Inflammatory macrophage treated with lipopolysaccharide for 1 hour (primary cell): ENCODE data around the gene CASP9.
A peak's percentile ranks its signal among the peaks of the same experiment; 100 is the strongest.

Source experiments
- DNase-seq, 2 donors: peaks; one replicate each; pipeline ENCODE4 v3.0.0-alpha.2; 2020 to 2022

CASP9 gene

DNA sequence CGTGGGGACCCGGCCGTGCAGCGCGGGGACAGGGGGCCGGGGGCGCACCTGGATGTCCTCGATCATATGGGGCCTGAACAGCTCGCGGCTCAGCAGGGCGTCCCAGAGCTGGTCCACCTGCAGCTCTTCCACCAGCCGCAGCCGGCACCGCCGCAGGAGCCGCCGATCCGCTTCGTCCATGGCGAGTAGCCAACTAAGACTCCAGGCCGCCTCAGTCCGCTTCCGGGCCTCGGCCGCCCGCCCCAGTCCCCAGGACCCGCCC, at the start of gene CASP9:
Gene CASP9, minus strand, starts transcription at position 195 of the 262 bp plus-strand sequence. Its CDS starts 15 bp downstream, at position 180.
- no peak for DNase-seq

DNA sequence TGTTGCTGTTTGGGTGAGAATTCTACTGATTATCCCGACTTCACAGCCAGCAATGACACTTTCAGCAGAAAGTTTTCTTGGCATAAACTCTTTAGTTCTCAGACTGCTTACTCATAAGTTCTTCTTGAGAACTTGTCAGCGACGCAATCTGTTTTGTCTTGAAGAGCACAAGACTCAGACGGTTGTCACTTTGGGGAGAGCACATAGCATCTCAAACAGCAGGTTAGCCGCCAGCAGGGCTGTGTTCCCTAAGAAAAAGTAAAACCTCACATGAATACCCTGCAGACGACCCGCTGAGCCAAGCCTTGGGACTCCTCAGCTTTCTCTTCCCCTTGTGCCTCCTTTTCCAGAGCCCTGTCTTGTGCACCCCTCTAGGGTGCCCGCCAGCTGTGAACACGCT, 49.5 kb upstream of the CASP9 start:
- no peak for DNase-seq

DNA sequence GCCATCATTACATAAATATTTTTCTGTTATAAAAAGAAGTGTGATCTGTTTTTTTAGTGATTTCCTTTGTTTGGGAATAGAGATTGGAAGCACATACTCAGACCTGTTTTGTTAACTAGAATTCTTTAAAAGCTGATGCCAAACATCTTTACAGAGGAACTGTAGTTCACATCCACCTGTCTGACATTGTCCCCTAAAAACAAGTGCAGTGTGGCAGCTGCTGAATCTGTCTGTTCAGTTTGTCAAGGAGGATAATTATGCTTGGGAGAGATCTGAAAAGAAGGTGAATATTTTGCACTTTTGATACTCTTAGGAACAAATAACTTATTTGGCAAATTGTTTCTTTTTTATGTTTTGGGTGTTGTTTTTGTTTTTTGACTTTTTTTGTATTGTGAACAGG, 47.3 kb upstream of the CASP9 start:
- DNase-seq = no peak

DNA sequence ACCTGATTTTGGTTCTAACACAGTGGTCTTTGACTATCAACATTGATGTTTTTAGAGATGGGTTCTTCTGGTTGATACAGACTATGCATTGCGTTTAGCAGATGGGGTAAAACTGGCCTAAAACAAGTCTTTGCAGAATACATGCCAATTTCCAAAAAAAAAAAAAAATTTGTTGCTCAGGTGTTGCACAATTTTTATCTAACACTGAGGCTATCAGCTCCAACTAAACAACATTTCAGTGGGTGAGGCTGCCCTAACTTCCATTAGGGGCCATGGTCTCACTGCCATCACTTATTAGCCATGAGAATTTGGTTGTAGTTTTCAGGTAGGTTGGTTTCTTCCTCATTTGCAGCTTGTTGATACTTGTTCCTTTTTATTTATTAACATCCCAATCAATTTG, 46.8 kb upstream of the CASP9 start:
- DNase-seq = no peak

DNA sequence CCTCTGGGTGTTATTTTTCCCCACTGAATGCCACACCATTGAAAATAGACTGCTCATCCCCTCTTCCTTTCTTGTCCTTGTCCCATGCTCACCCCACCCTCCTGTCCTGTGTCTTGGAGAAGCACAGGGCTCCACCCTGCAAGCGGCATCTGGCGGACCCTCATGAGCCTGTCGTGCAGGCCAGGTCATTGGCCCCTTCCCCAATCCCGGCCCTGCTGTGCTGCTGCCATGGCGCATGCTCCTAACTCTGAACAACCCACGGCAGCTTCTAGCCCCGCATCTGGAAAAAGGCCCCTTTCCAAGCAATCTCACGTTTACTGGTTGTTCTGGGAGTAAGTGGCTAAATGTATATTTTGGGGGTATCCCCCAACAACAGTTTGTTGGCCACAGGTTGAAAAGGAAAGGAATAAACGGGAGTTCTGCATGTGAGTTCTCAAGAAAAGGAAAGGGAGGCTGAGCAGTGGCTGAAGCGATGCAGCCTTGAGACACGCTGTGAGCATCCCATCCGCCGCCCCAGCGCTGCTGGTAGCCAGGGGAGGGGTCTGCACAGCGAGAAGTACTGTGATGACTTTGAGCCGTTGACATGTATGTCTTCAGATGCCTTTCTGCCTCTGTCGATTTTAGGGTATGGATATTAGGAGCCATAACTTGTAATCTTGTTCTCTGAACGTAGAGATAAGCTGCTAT, 44.5 kb upstream of the CASP9 start:
- no peak for DNase-seq

DNA sequence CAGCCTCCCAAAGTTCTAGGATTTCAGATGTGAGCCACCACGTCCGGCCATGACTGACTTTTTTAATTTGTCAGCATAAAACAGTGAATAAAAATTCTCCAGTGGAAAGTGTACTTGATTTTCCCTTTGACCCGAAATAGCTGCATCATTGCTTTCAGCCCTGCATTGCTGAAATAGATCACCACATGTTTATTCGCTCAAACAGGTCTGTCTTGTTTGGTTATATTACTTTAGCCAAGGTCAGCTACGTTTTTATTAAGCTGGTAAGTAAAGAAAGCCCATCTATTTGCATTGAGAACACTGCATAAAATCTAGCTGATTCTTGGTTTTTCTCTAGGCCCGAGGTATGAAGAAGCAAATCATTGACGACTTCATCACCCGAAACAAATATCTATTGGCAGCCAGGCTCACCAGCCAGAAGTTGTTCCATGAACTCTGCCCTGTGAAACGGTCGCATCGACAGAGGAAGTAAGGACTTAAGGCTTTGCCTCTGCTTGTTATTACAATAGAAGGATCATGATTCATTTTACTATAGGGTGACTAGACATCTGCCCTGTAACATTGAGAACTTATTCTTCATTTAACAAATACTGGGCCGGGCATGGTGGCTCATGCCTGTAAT, 35.3 kb upstream of the CASP9 start:
- no peak for DNase-seq

DNA sequence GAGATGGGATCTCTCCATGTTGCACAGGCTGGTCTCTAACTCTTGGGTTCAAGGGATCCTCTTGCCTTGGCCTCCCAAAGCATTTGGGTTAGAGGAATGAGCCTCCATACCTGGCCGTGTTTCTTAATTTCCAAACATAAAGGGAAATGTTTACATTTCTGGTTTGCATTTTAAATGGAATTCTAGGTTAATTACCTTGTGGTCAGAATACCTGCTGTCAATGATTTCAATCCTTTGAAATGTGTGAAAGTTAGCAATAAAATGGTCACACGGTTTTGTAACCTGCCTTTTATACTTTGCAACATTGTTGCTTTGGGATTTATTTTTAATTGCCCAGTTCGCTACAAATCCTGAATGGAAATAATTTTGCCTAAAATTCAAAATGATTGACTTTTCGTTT, 34.5 kb upstream of the CASP9 start:
- no peak for DNase-seq

DNA sequence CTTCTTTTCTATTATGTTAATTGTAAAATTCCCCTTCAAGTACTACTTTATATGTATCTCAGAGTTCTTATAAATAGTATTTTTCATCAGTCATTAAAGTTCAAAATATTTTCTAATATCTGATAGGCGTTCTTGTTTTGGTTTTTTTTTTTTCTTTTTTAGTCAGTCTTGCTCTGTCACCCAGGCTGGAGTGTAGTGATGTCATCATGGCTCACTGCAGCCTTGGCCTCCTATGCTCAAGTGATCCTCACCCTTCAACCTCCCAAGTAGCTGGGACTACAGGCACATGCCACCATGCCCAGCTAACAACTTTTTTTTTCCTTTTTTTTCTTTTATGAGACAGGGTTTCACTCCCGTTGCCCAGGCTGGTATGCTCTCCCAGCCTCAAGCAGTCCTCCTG, 33.6 kb upstream of the CASP9 start:
- DNase-seq = no peak

DNA sequence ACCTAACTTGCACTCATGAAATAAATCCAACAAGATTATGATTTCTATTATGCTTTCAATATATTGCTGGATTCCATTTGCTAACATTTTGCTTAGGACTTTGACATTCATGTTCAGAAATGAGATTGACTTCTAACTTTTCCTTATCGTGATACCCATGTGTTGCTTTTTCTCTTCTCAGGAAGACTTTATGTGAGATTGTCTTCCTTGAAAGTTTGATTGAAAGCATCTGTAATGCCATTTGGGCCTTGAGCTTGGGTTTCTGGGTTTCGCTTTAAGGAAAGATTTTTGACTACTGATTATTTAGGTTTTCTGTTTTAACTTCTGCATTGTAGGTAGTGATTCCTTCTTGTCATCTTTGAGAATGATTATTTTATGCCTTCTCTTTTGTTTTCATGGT, 33.0 kb upstream of the CASP9 start:
- no peak for DNase-seq

DNA sequence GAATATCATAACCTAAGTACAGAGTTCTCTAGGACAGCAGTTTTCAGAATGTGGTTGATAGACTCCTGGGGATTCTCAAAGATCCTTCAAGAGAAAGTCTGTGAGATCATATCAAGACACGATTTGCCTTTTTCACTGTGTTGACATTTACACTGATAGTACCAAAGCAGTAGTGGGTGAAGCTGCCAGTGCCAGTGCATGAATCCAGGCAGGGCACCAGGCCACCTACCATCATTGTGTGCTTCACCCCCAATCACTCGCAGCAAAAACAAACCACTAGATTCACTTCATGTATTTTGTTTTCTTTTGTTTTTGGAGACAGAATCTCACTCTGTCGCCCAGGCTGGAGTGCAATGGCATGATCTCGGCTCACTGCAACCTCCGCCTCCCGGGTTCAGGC, 26.6 kb upstream of the CASP9 start:
- no peak for DNase-seq

DNA sequence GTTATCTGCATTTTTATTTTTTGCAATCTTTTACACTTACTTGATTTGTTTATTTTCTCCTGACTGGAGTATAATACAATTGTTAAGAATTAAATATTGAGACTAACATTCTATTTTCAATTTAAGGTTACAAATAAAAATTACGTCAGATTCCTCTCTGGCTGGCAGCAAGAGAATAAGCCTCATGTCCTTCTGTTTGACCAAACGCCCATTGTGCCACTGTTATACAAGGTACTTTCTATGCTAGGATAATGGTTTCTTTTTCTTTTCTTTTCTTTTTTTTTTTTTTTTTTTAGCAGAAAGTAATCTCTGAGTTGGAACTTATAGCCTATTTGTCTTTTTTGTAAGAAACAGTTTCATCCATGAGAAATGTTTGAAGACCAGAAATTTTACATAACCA, 22.6 kb upstream of the CASP9 start:
- no peak for DNase-seq

DNA sequence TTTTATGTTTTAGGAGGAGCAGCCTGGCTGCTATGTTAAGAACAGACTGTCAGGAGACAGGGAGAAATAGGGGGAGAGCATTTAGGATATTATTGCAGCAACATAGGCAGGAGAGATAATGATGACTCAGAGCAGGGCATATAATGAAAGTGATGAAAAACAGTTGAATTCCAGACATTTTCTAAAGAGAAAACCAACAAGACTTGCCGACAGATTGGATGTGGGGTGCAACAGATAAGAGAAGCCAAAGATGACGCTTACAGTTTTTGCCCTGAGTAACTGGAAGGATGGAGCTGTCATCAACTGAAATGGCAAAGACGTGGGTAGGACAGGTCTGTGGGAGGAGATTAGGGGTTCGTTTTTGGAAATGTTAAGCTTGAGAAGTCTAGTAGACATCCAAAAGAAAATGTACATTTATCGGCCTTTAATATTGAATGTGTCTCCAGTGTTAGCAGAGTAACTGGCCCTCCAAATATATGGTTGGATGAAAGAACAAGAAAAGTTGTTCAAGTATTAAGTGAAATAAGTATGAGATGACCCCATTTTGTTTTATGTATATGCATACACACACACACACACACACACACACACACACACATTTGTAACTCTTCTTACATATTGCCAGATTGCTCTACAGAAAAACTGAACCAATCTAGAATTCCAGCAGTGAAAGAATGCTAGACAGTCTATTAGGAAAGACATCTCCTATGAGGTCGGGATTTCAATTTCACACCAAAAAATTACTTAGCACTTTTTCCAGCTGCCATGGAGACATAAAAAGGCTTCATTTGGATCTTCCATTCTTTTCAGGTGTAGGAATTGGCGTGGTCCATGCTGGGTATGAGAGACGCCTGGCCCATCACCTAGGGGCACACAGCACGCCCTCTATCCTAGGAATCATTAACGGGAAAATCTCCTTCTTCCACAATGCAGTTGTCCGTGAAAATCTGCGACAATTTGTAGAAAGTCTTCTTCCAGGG, 19.9 kb upstream of the CASP9 start:
- DNase-seq = no peak

DNA sequence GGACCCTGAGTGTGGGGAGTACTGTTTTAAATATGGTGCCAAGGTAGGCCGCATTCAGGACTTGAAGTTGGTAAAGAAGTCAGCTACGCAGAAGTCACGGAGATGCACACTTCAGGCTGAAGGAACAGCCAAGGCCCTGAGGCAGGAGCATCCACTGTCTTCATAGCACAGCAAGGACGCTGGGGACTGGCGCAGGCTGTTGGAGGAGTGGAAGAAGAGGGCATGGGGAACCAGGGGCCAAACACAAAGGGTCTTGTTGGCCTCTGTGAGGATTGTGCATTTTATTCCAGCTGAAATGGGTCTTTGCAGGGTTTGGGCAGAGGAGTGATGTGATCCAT, 19.2 kb upstream of the CASP9 start:
- DNase-seq = no peak

DNA sequence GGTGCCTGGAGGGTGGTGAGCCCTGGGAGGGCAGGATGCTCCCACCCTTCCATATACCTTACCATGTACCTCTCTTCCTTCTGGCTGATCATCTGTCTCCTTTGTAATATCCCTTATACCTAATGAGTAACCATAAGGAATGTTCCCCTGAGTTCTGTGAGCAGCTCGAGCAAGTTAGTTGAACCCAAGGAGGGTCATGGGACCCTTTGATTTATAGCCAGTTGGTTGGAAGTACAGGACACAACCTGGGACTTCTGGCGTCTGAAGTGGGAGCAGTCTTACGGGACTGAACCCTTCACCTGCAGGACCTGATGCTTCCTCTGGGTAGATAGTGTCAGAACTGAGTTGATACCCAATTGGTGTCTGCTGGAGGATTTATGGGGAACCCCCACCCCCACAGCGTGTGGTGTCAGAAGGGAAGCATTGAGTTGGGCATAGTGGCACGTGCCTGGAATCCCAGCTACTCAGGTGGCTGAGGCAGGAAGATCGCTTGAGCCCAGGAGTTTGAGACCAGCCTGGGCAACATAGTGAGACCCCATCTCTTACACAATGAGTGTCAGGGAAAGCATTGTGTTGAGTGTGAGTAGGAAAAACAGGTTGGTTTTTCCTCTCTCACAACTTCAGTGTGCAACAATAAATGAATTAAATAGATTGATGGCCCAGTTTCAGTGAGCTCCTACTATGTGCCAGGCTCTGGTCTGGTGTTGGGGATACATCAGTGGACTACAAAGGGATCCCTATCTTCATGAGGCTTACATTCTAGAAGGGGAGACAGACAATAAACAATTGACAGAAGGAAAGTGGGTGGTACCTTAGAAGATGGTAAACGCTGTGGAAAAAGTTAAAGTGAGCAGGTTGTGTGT, 18.6 kb upstream of the CASP9 start:
- no peak for DNase-seq

DNA sequence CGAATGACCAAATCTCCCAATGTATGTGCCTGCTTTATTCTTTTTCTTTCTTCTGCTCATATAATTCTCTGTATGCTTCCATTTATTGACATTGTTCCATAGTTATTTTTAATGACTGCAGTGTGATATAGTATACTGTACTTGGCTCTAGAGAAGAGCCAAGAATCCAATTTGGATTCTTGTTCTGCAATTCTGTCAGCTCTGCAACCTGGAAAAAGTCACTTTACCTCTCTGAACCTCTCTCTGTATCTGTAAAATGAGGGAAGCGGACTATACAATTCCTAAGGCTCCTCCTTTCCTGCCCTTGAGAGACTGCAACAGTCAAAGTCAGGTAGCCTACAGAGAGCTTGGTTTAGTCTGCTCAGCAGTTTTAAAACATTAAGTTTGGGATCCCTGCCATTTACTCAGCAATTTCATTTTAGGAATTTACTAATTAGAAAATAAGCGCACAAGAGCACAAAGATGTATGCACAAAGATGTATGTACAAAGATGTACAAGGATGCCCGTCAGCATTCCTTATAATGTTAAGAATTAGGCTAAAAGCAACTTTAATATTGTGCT, 17.3 kb upstream of the CASP9 start:
- DNase-seq = no peak

DNA sequence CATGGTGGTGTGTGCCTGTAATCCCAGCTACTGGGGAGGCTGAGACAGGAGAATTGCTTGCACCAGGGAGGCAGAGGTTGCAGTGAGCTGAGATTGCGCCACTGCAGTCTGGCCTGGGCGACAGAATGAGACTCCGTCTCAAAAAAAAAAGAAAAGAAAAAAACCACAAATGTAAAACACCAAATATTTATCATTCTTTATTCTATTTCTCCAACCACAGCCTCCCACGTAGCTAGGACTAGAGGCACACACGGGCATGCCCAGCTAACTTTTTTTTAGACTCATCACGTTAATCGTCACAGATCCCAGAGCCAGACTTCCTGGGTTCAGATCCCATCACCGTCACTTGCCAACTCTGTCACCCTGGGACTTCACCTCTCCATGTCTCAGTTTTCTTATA, 16.2 kb upstream of the CASP9 start:
- no peak for DNase-seq

DNA sequence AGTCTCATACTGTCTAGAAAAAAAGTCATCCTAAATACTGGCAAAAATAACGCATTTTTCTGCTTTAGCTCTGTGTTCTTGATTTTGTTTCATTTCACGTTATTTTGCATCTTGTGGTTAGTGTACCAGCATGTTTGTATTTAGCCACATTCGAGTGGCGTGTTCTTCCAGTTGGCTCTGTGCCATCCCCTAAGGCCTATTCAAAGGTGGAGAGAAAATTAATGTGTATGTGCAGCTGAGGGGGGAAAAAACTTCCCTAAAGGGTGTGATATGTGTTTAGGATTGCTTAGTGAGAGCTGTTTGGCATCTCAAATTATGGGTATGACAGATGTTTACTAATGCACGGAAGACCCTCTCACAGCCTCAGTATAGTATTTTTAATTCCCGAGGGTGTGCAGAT, 14.8 kb upstream of the CASP9 start:
- DNase-seq = no peak

DNA sequence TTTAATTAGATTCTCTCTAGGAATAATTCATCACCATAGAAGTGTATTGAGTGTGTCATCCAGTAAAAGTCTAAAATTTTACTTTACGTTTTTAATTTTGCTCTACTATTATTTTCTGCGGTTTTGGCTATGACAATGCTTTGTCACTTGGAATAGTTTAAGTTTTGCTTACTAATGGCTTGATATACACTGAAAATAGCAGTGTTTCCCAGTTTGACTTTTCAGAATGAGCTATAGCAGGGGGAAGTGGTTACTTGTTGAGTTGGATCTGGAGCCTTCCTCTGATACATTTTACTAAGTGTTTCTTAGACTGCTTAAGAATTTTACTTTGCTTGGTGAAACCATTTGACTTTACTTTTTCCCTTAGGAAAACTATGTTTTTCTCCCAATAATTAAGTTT, 7.7 kb upstream of the CASP9 start:
- no peak for DNase-seq

DNA sequence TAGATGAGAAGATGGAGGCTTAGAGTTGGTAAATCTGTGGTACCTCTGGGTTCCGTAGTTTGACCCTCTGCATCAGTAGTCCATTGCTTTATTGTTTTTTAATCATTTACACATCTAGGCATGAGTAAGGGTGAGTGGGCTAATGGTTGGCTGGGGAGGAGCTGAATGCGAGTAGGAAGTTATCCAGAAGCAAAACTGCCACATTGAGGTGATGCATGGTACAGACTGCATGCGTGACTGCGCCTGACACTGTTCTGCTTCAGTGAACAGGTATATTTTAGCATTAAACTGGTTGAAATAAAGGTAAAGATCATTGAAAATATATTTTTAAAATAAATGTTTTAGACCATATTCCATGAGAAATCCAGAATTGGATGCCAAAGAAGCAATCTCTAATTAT, 7.0 kb upstream of the CASP9 start:
- no peak for DNase-seq

DNA sequence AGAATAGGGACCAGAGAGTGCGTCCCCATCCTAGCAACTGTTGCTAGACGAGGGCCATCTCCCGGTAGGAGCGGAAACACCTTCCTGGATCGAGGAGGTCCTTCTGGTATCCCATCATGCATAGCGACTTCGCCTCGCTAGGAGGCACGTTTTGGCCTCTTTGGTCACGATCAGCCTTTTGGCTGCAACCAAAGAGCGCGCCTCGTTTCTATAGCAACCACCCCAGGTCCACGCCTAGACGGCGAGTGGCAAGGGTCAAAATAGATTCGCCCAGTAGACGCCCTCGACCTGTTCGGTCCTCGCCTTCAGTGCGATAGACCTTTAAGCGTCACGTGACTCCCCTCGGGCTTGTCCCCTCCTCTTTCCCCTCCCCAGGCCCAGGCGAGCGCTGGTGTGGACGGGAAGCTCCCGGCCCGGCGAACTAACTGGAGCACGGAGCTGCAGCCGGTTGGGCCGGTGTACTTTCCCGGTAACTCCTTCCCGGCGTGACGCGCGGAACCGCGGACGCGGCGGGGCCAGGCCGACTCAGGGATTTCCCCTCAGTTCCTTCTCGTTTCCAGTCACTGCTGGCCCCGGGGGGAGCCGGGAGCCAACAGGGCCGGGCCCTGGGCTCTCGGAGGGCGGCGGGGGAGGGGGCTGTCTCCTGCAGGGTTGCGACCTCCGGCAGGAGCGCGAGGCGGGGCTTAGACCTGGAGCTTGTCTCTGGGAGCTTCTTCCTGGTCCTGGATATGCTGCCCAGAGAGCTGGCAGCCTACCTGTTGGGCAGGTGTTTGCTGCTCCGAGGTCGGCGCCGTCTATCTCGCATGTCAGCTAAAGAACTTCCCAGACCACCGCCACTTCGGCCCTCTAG, 2.7 kb upstream of the CASP9 start, which contains the start of gene DNAJC16:
Gene DNAJC16, plus strand, starts transcription at position 359 of the 850 bp plus-strand sequence. CDS start 2,258 bp downstream, outside the sequence.
- peak; percentile 99 for DNase-seq

DNA sequence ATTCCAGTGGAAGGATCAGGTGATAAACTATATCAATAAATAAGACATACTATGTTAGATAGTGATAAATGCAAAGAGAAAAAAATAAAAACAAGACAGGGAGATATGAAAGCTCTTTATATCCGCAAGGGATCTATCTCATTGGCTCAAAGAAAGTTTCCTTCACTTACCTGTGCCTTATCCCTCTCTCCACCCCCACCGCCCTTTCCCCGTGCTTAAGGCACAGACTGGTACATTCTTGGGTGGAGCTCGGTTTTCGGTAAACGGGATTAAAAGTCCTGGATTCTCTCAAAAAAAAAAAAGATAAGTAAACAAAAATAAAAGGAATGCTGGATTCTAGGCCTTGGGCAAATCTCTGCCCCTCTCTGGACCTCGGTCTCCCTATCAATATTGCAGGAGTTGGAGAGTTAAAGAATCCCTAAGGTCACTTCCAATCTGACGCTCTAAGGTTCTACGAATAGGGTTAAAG, 2.0 kb upstream of the CASP9 start:
- no peak for DNase-seq
